IMR-90 (cell line): ENCODE data around the gene GNG8.

Experiments used
- CTCF ChIP-seq: conservative IDR thresholded peaks from 2 replicates; pipeline ENCODE4 v1.5.1; 2012; ENCODE audit warnings: mild to moderate bottlenecking, low read depth, low read length, improper control_type of control experiment
- FOS ChIP-seq: fragments of 150-350 bp; IDR thresholded peaks from 2 replicates; pipeline ENCODE4 v1.6.1; 2016; ENCODE audit warnings: low read depth, low read length
- MAZ ChIP-seq: IDR thresholded peaks from 2 replicates; pipeline ENCODE4 v1.6.1; 2012; ENCODE audit warnings: low read depth, mild to moderate bottlenecking, low read length, improper control_type of control experiment, moderate library complexity, borderline replicate concordance
- POLR2A ChIP-seq: IDR thresholded peaks from 2 replicates; pipeline ENCODE4 v1.6.1; 2012; ENCODE audit warnings: mild to moderate bottlenecking, low read depth, low read length

DNA sequence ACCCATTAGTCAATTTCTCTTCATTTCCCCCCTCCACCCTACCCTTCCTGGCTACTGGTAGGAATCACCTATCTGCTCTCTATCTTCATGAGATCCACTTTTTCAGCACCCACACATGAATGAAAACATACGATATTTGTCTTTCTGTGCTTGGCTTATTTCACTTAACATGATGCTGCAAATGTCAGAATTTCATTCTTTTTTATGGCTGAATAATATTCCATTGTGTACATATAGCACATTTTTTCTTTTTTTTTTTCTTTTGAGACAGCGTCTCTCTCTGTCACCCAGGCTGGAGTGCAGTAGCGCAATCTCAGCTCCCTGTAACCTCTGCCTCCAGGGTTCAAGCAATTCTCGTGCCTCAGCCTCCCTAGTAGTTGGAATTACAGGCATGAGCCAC, 44.7 kb downstream of the GNG8 start:
- no peak for TF ChIP-seq CTCF
- no peak for TF ChIP-seq MAZ
- no peak for TF ChIP-seq FOS
- no peak for TF ChIP-seq POLR2A
